Tibial nerve (tissue), 4 donors: ENCODE data around the gene SETD2.

Experiments used
- CTCF ChIP-seq, 5 experiments: fragments of 200-600 bp in 3 of 5; fragments of 450-650 bp in 2 of 5; sonication (generic) in 3 of 5; IDR thresholded peaks; one replicate each; pipeline ENCODE4 v1.5.1; 2016 to 2019; ENCODE audit warnings: antibody characterized with exemption in 5 of 5, mild to moderate bottlenecking in 3 of 5, moderate library complexity in 2 of 5
- EP300 ChIP-seq, 2 donors: sonication (generic); formaldehyde crosslinking; IDR thresholded peaks; one replicate each; pipeline ENCODE4 v1.6.1; 2017; ENCODE audit warnings: antibody characterized with exemption in 2 of 2, mild to moderate bottlenecking in 1 of 2

GRCh38 chr3:47197287-47197686 is 33.4 kb upstream of the SETD2 start:
- TF ChIP-seq CTCF (IDR thresholded peaks at IDR 0.05) = no peak
- no peak for TF ChIP-seq EP300 (IDR thresholded peaks at IDR 0.05)
